Stimulated activated CD4-positive, alpha-beta T cell treated with anti-CD3 and anti-CD28 coated beads, Interleukin-2, amount 100 ng/mL, for 48 hours (primary cell): ENCODE results near the gene INTS2.
"Not testable (repeated sequence)": the region's sequence is repeated elsewhere in the genome, so short reads cannot be mapped to it uniquely, and the experiment has no call there.

Experiments used
- DNase-seq, 2 donors: peaks; one replicate each; pipeline ENCODE4 v3.0.0-alpha.2; 2020

Gene INTS2, protein sequence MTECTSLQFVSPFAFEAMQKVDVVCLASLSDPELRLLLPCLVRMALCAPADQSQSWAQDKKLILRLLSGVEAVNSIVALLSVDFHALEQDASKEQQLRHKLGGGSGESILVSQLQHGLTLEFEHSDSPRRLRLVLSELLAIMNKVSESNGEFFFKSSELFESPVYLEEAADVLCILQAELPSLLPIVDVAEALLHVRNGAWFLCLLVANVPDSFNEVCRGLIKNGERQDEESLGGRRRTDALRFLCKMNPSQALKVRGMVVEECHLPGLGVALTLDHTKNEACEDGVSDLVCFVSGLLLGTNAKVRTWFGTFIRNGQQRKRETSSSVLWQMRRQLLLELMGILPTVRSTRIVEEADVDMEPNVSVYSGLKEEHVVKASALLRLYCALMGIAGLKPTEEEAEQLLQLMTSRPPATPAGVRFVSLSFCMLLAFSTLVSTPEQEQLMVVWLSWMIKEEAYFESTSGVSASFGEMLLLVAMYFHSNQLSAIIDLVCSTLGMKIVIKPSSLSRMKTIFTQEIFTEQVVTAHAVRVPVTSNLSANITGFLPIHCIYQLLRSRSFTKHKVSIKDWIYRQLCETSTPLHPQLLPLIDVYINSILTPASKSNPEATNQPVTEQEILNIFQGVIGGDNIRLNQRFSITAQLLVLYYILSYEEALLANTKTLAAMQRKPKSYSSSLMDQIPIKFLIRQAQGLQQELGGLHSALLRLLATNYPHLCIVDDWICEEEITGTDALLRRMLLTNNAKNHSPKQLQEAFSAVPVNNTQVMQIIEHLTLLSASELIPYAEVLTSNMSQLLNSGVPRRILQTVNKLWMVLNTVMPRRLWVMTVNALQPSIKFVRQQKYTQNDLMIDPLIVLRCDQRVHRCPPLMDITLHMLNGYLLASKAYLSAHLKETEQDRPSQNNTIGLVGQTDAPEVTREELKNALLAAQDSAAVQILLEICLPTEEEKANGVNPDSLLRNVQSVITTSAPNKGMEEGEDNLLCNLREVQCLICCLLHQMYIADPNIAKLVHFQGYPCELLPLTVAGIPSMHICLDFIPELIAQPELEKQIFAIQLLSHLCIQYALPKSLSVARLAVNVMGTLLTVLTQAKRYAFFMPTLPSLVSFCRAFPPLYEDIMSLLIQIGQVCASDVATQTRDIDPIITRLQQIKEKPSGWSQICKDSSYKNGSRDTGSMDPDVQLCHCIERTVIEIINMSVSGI

DNA sequence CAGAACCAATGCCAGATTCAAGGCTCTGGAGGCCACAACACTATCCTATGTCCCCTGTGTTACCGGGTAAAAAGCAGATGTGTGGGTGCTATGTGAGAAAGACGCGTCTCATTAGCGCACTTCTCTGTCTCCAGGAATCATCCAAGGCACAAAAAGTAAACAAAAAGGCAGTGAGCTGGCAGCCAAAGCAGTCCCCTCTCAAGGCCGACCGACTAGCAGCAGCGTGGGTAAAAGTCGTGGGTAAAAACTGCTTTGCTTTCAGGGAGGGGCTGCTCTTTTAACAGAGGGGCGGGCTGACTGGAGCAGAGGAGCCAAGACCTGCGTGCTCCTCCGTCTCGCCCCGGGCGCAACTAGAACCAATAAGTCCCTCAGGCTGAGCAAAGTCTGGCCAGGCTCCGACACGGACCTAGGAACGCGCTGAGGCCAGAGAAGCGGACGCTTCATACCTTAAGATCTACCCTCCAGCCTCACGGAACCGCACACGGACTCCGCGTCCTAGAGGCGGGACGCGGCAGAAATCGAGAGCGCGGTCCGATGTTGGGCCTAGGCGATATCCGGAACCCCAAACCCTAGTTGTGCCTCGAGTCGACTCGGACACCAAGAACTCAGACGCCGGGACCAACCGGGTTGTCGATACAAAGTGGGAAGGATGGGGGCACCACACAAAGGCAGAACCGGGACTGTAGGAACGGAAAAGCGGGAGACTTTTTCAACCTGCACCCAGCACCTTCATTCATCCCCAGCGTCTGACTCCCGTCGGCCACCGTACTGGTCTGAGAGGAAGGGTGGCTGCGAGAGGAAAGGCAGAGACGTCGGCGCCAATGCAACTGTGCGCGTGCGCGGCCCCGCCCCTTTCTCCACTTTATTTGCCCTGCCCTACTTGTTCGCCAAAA, at the start of gene INTS2:
INTS2 (minus strand) TSS at position 775 of the 893 bp plus-strand sequence. CDS start 1,338 bp downstream, outside the sequence.
- DNase-seq = peak; percentile 91 to 92

GRCh38 chr17:61974115-61974514, 46.3 kb upstream of the INTS2 start:
- no peak for DNase-seq

GRCh38 chr17:61972311-61972710, 44.5 kb upstream of the INTS2 start:
- DNase-seq = no peak

- no peak for DNase-seq
Measured at GRCh38 chr17:61970030-61970429, 42.2 kb upstream of the INTS2 start.

DNA sequence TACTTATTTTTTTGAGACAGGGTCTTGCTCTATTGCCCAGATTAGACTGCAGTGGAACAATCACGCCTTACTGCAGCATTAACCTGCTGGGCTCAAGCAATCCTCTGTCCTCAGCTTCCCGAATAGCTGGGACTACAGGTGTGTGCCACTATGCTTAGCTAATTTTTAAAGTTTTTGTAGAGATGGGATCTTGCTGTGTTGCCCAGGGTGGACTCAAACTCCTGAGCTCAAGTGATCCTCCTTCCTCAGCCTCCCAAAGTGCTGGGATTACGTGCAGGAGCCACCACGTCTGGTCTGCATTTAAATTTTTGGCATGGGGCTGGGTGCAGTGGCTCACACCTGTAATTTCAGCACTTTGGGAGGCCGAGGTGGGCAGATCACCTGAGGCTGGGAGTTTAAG, 41.0 kb upstream of the INTS2 start:
- no peak for DNase-seq

GRCh38 chr17:61967729-61968128, 39.9 kb upstream of the INTS2 start:
- DNase-seq = no peak

DNA sequence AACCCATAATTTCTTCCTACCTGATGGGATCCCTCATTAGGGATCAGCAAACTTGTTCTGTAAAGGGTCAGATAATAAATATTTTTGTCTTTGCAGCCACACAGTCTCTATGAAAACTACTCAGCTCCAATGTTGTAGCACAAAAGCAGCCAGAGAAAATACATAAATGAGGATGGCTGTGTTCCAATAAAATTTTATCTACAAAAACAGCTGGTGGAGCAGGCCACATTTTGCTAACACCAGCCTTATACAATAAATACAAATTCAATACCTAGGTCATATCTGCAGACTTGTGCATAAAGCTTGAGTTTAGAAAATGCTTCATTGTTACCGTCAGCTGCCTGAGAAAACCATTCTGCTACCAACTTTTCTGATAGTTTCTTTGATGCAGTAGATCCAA, 38.4 kb upstream of the INTS2 start:
- no peak for DNase-seq

DNA sequence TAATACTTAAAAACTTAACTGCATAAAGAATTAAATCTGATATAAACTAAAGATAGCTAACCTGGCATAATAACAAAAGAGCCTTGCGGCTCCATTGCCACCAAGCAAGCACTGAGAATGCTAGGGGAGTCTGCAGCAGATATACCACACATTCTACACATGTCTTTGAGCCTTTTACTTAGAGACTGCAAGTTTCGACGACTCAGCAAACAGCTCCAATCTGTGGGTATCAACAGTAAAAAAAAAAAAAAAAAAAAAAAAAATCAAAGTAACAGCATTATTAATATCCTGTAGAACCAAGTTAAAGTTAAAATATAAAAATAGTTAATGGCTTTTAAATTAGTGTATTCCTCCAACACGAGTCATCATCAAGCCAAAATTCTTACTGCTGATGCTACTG, 27.8 kb upstream of the INTS2 start:
- DNase-seq = no peak

DNA sequence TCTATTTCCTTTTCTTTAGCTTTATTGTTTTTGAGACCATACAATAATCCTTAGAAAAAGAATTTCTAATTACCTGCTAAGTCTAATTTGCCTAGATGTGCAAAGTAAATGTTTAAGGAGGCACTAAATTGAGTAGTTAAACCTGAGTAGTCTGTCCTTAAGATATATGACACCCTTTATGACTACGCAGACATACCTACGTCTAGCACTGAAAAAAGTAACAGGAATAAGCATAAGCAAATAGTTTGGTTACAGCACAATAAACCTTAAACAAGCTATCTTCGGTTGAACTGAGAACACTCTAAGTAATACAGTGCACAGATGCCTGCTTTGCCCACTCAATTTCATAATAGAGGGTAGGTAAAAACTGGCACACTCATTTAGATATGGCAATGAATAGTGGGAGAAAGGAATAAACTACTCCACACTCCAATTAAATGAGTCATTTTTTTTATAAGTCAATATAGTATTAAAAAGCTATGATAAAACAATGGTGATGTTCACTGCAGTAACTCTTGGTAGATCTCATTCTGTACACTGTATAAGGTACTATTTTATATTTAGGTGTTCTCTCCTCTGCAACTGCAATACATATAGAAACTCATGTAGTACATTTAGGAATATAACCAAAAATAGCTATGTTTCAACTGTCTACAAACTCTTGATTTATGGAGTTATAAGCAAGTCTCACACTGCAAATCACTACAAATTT, 19.7 kb upstream of the INTS2 start:
- DNase-seq = no peak

GRCh38 chr17:61946359-61946758, 18.6 kb upstream of the INTS2 start:
- no peak for DNase-seq

- no peak for DNase-seq
Measured at GRCh38 chr17:61943117-61943516, 15.3 kb upstream of the INTS2 start.

DNA sequence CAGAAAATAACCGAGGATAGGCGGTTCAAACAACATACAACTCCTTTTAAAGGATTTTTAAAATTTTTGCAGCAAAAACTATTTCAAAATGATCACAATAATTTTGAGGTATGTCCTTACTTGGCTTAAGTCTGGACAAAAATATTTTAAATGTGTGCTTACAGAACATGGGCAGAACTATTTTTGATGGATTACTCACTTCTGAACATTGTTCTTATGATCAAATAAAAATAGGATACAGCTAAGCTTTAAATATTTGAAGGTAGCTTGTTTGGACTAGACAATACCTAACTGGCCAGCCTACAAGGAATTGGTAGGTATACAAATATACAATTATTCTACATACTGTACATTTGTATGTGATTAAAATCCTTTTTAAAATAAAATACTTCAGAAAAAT, 14.3 kb upstream of the INTS2 start:
- DNase-seq = no peak

DNA sequence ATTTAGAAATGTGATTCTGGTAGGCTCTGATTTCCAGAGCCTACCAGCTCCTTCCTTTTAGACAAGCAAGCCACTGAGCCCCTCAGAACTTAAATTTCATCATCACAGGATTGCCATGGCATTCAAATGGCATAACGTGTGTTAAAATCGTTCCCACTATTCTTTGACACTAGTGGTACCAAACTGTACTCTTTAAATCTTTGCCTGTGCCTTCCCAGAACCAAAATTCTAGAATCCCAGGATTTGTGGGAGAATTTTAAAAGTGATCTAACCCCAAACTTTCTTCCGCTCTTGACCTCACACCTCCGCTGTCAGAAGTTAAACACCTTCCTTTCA, 287 bp upstream of the INTS2 start:
- no peak for DNase-seq

DNA sequence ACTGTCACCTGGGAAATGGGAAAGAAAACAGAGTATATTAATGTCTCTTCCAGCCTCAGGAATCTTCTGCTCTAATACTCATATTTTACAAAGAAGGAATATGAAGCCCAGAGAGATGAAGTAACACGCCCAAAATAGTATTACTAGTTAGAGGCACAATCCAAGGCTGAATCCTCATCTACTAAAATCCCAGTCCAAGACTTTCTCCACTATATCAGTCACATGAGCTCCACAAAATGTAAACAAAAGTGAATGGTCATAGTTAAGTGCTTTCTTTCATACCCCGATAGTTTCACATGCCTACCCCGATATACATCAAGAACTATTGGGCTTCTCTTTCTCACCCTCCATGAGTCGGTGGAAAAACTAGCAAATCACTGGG, 965 bp downstream of the INTS2 start:
- no peak for DNase-seq

DNA sequence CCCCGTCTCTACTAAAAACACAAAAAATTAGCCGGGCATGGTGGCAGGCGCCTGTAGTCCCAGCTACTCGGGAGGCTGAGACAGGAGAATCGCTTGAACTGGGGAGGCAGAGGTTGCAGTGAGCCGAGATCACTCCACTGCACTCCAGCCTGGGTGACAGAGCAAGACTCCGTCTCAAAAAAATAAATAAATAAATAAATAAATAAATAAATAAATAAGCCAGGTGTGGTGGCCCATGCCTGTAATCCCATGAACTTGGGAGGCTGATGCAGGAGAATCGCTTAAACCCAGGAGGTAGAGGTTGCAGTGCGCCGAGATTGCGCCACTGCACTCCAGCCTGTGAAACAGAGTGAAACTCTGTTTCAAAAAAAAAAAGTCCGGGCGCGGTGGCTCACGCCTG, 12.6 kb downstream of the INTS2 start:
- not testable (repeated sequence) for DNase-seq

- no peak for DNase-seq
Measured at GRCh38 chr17:61908292-61909037, 19.3 kb downstream of the INTS2 start.

DNA sequence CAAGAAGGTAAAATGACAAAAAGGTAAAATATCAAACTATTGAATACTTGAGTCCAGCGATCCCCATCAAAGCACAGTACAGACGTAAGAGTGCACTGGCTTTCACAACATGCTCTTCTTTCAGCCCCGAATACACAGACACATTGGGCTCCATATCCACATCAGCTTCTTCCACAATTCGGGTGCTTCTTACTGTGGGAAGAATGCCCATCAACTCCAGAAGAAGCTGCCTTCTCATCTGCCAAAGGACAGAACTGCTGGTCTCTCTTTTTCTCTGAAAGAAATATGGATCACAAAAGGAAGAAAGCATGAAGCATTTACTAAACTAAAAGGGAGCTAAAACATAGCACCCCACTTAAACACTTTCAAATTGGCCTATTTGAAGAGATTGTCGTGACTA, 20.4 kb downstream of the INTS2 start:
- no peak for DNase-seq

GRCh38 chr17:61904094-61904710, 23.6 kb downstream of the INTS2 start:
- DNase-seq = peak in 1 of 2 donors; percentile 11

DNA sequence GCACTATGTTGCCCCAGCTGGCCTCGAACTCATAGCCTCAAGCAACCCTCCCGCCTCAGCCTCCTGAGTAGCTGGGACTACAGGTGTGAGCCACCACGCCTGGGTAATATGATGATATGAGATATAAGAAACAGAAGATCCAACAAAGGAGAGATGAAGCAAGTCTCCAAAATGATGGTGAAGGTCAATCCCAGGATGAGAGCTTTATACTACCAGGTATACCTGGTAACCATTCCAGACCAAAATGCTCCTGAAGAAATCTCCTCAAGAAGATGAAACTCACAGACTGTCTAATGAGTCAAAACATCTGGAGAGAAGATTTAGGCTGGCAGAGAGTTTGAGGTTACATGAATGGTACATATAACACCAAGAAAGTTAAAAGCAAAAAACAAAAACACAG, 24.5 kb downstream of the INTS2 start:
- no peak for DNase-seq

DNA sequence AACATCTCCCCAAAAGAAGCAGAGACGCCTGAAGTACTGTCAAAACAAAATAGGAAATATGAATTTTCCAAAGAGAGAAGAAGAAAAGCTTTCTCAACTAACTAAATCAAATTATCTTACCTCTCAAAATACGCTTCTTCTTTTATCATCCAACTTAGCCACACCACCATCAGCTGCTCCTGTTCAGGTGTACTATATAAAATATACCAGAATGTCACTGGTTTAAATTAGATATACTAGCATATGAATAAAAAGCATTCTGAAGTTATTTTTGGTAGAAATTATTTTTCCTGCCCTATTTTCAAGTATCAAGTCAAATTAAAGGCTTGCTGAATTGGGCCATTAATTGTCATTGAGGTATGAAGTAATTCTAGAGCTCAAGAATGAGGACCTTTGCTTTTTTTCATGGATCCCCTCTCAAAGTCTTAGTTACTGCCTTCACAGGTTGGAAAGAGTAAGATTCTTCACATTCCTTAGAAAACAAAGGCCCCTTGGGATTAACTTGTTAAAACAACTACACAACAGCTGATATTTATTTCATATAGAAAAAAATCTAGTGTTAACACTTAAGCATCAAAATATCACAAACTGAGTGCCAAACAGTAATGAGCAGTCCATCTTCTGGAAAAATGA, 30.1 kb downstream of the INTS2 start:
- no peak for DNase-seq
